ENCODE data around the gene ALOX5AP.

DNA sequence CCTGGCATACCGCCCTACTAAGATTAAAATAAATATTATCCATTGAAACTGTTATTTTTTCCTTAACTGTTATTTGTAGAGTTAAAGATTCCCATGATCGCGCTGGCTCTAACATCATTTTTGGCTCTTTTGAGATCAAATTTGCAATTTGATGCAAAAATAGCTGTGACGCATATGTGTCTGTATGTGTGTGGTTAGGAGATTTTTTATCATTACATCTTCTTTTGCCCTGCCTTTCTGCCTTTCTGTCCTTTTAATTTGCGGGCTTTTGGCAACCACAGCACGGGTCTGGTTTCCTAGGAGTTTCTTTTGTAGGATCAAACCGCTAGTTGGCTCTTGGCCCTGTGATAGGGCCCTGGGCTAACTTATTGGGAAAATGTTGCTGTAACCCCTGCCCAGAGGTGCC is 37.3 kb upstream of the ALOX5AP start:
- TF ChIP-seq, protein P1, sequence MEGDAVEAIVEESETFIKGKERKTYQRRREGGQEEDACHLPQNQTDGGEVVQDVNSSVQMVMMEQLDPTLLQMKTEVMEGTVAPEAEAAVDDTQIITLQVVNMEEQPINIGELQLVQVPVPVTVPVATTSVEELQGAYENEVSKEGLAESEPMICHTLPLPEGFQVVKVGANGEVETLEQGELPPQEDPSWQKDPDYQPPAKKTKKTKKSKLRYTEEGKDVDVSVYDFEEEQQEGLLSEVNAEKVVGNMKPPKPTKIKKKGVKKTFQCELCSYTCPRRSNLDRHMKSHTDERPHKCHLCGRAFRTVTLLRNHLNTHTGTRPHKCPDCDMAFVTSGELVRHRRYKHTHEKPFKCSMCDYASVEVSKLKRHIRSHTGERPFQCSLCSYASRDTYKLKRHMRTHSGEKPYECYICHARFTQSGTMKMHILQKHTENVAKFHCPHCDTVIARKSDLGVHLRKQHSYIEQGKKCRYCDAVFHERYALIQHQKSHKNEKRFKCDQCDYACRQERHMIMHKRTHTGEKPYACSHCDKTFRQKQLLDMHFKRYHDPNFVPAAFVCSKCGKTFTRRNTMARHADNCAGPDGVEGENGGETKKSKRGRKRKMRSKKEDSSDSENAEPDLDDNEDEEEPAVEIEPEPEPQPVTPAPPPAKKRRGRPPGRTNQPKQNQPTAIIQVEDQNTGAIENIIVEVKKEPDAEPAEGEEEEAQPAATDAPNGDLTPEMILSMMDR (IDR thresholded peaks at IDR 0.05; ENCODE audit: low read depth, low read length) = no peak
- TF ChIP-seq EZH2phosphoT487 (IDR thresholded peaks at IDR 0.05; ENCODE audit: low read depth) = no peak
